Measurements from ENCODE around the gene DPYSL3.

DPYSL3 gene

GRCh38 chr5:147360816-147361215 lies 149.1 kb downstream of the DPYSL3 start:
- DNase-seq = no peak

- DNase-seq = no peak
Measured at GRCh38 chr5:147359581-147359980, 150.3 kb downstream of the DPYSL3 start.

DNA sequence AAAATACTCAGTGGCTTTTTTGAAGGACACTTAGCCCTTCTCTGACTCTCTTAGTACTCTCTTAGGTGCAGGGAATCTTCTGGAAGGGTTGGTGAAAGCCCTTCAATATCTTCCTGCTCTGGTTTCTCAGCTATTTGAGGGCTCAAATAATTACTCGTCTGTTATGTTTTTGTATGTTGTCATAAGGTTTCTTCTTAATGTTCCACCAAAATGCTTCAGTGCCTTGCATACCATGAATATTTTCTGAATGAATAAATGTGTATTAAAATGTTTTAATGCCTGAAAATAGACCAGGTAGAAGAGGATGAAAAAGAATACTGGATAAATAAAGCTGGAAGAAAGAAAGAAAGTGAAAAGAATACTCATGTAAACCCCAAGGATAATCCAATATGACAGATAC lies 150.8 kb downstream of the DPYSL3 start:
- no peak for DNase-seq

DNA sequence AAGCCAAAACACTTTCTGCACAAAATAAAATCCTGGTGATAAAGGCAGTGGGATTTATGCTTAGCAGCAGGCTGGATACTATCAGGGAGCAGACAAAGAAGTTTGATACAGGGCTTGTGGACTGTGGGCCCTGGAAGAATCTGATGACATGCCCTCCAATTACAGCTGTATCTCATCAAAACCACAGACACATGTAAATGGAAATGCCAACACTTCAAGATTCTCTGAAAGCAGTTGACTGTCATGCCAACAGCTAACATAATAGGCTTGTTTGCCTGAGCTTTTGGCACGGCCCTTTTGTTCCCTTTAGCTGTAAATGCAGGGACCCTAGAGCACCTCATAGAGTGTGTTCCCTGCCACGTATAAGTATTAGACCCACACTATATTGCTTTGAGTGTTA lies 160.6 kb downstream of the DPYSL3 start:
- DNase-seq = no peak

DNA sequence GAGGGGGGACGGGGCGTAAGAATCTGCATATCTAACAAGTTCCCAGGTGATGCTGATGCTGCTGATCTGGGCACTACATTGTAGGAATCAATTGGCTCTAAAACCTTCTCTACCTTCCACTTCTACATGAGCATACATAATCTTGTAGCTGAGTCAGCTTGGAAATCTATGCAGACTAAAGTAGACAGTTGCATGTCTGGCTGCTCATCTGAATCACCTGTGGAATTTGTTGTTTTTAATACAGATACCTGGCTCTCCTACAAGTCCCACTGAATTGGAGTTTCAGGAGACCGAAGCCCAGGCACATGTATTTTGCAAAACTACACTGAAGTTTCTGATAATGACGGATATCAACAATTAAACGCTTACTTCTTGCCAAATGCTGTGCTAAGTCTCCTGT lies 161.4 kb downstream of the DPYSL3 start:
- no peak for DNase-seq

DNA sequence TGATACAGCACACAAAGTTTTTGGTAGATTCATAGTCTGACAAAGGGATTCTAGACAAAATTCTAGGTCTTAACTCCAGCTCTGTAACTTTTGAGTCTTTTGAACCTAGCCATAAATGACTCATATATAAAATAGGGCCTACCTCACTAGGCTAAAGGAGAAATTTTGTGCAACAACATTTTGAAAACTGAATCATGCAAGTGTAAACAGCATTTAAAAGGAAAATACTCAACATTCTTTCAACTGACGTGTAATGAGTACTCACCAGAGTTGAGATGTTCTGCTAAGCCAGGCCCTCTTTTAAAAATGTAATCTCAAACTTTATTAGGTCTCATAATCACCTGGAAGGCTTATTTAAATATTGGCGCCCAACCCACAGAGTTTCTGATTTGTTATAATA lies 161.8 kb downstream of the DPYSL3 start:
- no peak for DNase-seq

DNA sequence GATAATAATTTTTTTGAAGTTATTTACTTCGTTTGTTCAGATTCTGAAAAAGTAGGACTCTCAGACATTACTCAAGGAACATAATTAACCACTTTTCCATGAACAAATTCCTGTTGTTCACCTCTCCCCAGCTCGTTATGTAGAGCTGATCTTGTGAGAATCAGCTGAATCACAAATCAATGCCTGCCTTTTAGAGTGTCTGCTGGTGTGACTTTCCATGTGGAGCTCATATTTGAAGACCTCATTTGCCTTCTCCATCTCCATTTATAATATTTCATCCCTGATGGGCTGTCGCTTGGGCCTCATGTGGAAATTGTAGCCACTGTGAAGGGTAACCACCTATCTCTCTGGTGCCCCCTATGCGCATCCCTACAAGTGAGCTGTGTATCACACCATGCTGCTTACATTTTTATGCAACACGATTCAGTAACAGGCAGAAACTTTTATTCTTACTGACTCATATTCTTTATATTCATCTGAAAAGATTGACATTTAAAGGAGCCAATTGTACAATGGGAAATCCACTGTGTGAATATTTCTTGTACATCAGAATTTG lies 163.8 kb downstream of the DPYSL3 start:
- no peak for DNase-seq

DNA sequence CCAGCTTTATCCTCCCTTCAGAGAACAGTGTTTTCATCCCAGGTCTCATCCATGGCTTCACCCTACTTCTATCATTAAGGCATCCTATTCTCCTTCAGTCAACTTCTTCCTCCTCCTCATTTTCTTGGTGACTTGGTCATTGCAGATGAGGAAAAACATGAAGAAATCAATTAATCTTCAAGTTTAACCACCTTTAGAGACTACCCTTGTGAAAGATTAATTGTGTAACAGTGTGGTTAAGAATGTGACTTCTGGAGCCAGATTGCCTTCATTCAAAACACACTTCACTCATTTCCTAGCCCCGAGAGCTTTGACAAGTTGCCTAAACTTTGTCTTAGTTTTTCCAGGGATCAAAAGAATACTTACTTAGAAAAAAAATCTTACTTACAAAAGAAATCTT lies 165.0 kb downstream of the DPYSL3 start:
- DNase-seq = no peak

GRCh38 chr5:147341345-147341744 lies 168.5 kb downstream of the DPYSL3 start:
- no peak for DNase-seq

DNA sequence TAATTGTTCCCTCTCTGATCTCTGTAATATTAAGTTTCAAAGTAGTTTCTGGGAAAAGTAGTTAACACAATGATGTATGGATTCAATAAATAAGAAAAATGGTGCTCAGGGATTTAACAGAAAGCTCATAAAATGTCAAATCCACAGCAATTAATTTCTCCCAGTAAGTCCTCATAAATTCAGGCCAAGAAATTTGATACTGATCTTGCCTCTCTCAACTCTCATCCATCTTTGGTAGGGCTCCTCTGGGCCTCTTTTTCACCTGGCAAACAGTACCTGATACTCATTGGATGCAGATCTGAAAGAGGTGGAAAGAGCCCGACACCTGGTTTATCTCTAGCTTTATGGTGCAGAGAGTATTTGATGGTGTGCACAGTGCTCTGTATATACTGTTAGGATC lies 168.9 kb downstream of the DPYSL3 start:
- DNase-seq = no peak
